ENCODE measurements around the gene RNF19B.

RNF19B gene

DNA sequence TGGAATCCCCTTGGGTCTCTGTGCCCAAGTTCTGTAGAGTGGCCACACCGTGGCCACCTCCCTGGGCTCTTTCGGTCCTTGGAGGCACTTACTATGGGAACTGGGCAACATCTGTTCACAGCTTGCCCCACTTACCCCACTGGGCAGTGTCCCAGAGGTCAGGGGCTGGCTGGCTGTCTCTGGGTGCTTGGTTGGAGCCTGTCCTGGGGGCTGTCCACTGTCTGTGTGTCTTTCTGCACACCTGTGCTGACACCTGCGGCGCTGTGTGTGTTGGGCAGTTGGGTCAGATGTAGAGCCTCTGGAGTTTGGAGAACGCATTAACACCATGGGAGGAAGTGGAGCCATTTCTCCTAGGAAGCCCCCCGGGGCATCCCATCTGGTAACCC lies 62.1 kb downstream of the RNF19B start:
- TF ChIP-seq, protein P1, sequence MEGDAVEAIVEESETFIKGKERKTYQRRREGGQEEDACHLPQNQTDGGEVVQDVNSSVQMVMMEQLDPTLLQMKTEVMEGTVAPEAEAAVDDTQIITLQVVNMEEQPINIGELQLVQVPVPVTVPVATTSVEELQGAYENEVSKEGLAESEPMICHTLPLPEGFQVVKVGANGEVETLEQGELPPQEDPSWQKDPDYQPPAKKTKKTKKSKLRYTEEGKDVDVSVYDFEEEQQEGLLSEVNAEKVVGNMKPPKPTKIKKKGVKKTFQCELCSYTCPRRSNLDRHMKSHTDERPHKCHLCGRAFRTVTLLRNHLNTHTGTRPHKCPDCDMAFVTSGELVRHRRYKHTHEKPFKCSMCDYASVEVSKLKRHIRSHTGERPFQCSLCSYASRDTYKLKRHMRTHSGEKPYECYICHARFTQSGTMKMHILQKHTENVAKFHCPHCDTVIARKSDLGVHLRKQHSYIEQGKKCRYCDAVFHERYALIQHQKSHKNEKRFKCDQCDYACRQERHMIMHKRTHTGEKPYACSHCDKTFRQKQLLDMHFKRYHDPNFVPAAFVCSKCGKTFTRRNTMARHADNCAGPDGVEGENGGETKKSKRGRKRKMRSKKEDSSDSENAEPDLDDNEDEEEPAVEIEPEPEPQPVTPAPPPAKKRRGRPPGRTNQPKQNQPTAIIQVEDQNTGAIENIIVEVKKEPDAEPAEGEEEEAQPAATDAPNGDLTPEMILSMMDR (IDR thresholded peaks at IDR 0.05), result no peak
- no peaks in the 10 kb centered on the region for H3K9me3 Mint-ChIP-seq
- H3K4me3 Mint-ChIP-seq, result peak overlapping the region; percentile 46
- H3K27ac Mint-ChIP-seq, result no peak overlapping the region
- no peaks in the 10 kb centered on the region for H3K36me3 Mint-ChIP-seq (ENCODE audit: low read depth)
- H3K27me3 Mint-ChIP-seq (ENCODE audit: low read depth, poor library complexity), result peaks cover 67% of the 10 kb centered on the region
- H3K4me1 Mint-ChIP-seq, result peaks cover 2% of the 10 kb centered on the region
- DNase-seq, result no peak

DNA sequence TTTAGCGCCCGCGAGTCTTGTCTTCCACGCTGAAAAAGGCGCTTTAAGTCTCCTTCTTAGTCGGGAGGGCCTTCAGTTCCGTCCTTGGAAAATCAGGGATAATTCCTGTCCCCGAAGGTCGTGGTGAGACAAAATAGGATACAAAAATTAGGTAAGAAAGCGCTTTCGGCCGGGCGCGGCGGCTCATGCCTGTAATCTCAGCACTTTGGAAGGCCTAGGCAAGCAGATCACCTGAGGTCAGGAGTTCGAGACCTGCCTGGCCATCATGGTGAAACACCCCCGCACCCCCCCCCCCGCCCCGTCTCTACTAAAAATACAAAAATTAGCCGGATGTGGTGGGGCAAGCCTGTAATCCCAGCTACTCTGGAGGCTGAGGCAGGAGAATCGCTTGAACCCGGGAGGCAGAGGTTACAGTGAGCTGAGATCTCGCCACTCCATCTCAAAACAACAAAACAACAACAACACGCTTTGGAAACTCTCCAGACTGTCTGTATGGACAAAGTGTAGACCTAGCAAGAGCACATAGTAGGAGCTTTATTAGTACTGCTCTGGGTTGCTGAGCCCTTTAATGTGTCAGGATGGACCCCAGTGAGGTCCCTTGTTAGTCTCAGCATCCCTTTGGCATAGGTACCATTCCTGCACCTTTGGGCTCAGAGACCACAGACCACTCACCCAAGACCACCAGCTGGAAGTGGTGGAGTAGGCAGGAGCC lies 62.6 kb downstream of the RNF19B start:
- peaks cover 8% of the 10 kb centered on the region for H3K4me1 Mint-ChIP-seq
- H3K4me3 Mint-ChIP-seq, result peak overlapping the region; percentile 79
- no peak for DNase-seq
- H3K9me3 Mint-ChIP-seq, result no peaks in the 10 kb centered on the region
- H3K27ac Mint-ChIP-seq, result no peak overlapping the region
- peaks cover 67% of the 10 kb centered on the region for H3K27me3 Mint-ChIP-seq (ENCODE audit: low read depth, poor library complexity)
- H3K36me3 Mint-ChIP-seq (ENCODE audit: low read depth), result no peaks in the 10 kb centered on the region
- TF ChIP-seq, protein P1 (IDR thresholded peaks at IDR 0.05), result no peak

DNA sequence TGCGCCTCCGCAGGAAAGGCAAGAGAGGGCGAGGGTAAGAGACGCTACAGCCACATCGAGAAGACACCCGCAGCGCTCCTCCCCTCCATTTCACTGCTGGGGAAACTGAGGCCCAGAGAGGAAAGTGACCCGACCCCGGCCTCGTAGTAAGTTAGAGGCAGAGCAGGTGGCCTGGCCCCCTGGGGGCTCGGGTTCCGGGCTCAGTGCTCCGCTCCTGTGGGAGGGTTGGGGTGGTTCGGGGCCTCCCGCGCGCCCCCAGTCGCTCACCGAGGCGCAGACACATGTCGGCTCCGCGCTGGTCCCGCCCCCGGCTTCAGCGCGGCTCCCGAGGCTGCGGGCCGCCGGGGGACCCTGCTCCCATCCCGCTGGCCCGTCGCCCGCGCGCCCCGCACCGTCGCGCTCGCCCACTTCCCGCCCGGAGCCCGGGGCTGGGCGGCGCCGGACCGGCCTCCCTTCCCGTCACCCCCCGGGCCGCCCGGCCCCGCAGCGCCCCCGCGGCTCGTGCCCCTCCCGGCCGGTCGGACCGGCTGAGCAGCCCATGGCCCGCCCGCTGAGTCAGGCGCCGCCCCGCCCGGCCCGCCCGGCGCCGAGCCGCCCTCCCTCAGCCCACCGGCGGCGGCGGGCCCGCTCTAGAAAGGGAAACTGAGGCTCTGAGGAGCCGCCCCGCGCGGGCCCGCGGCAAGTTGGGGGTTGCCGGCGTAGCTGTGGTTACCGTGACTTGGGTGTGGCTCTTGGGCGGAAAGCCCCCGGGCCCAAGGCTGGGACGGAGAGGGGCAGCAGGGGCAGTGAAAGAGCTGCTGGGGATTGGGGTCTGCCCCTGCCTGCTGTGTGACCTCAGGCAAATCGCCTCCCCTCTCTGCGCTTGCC lies 63.4 kb downstream of the RNF19B start, which contains the start of gene TMEM54:
TMEM54 (minus strand) TSS at position 434 of the 867 bp plus-strand sequence; CDS start at position 283, 151 bp downstream.
- peak; percentile 66 for DNase-seq
- no peaks in the 10 kb centered on the region for H3K9me3 Mint-ChIP-seq
- no peak within 1 kb of the TSS for H3K27ac Mint-ChIP-seq
- peaks cover 9% of the 10 kb centered on the region for H3K4me1 Mint-ChIP-seq
- no peaks in the 10 kb centered on the region for H3K36me3 Mint-ChIP-seq (ENCODE audit: low read depth)
- H3K4me3 Mint-ChIP-seq, result peak within 1 kb of the TSS; percentile 79
- TF ChIP-seq, protein P1 (IDR thresholded peaks at IDR 0.05), result no peak
- H3K27me3 Mint-ChIP-seq (ENCODE audit: low read depth, poor library complexity), result peaks cover 67% of the 10 kb centered on the region

DNA sequence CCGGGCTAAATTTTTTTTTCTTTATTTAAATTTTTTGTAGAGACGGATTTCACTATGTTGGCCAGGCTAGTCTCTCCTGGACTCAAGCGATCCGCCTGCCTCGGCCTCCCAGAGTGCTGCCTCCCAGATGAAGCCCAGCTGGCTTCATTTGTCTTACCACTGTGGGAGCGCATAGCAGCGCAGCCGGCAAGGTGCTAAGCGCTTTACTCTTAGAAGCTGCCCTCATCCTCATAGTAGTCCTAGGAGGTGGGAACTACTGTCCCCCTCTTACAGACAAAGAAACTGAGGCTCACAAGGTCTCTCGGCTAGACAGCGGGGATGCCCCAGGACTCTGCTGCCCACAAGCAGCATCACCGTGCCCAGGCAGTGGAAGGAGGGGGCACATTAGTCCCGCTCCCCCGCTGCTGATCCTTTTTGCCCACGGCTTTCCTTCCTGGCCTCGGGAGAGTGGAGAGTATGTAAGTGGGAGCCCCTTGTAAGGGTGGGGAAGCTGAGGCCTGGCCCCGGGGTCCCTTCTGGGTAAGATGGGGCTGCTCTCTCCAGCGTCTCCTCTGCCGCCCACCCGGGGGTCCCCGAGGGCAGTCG lies 64.1 kb downstream of the RNF19B start:
- Mint-ChIP-seq H3K36me3 (ENCODE audit: low read depth) (no peaks in the 10 kb centered on the region), H3K27me3 (ENCODE audit: low read depth, poor library complexity) (peaks cover 67% of the 10 kb centered on the region), H3K9me3 (no peaks in the 10 kb centered on the region), H3K4me1 (peaks cover 9% of the 10 kb centered on the region), H3K27ac (no peak overlapping the region), H3K4me3 (peak overlapping the region; percentile 74)
- TF ChIP-seq, protein P1 (IDR thresholded peaks at IDR 0.05), result no peak
- no peak for DNase-seq

DNA sequence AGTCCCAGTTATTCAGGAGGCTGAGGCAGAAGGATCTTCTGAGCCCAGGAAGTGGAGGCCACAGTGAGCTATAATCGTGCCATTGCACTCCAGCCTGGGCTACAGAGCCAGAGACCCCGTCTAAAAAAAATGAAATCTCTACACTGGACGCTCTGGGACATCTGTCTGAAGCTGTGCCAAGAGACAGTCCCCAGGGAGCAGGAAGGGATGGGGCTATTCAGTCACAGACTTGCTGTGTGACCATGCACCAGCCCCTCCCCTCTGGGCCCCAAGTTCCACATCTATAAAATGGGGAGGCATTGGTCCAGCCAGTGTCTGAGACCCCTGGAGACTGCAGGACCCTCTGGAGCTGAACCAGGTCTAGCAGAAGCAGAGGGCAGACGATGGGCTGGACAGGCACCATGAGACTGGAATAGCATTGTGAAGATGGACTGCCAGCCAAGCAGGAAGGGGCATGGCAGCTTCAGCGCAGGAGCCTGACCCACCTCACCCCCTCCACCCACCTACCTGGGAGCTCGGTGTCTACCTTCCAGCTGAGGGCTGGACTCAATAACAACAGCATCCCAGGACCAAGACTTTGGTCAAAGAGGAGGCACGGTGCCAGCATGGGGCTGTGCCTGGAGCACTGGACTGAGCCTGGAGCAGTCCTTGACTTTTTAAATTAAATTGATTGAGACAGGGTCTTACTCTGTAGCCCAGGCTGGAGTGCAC lies 64.9 kb downstream of the RNF19B start:
- DNase-seq, result no peak
- Mint-ChIP-seq H3K4me1 (peaks cover 9% of the 10 kb centered on the region), H3K27me3 (ENCODE audit: low read depth, poor library complexity) (peaks cover 63% of the 10 kb centered on the region), H3K27ac (no peak overlapping the region), H3K36me3 (ENCODE audit: low read depth) (no peaks in the 10 kb centered on the region), H3K9me3 (no peaks in the 10 kb centered on the region), H3K4me3 (no peak overlapping the region)
- TF ChIP-seq, protein P1 (IDR thresholded peaks at IDR 0.05), result no peak
